COR-L47 (cell line): Measurements from ENCODE around the gene SFI1.

ENCODE experiments used
- DNase-seq: peaks from one replicate; lab custom pipeline; 2025; lab: John Stamatoyannopoulos, UW

SFI1 gene

GRCh38 chr22:31616315-31616980 is 120.1 kb downstream of the SFI1 start:
- DNase-seq: no peak

- DNase-seq: peak; percentile 87
Observed at GRCh38 chr22:31618057-31618456, 121.7 kb downstream of the SFI1 start.

- no peak for DNase-seq
Observed at GRCh38 chr22:31618471-31619176, 122.3 kb downstream of the SFI1 start.

GRCh38 chr22:31619611-31620300 is 123.4 kb downstream of the SFI1 start:
- DNase-seq: no peak

GRCh38 chr22:31620756-31621480 is 124.6 kb downstream of the SFI1 start:
- DNase-seq: no peak

GRCh38 chr22:31621507-31622124 is 125.3 kb downstream of the SFI1 start:
- DNase-seq: no peak

GRCh38 chr22:31622980-31623379 is 126.6 kb downstream of the SFI1 start:
- no peak for DNase-seq

GRCh38 chr22:31623592-31624304 is 127.4 kb downstream of the SFI1 start:
- DNase-seq: no peak

GRCh38 chr22:31625257-31625640 is 128.9 kb downstream of the SFI1 start:
- no peak for DNase-seq

GRCh38 chr22:31625661-31626426 is 129.5 kb downstream of the SFI1 start:
- no peak for DNase-seq

GRCh38 chr22:31626427-31627150 is 130.3 kb downstream of the SFI1 start:
- no peak for DNase-seq

- no peak for DNase-seq
Observed at GRCh38 chr22:31627223-31627731, 130.9 kb downstream of the SFI1 start.

- no peak for DNase-seq
Observed at GRCh38 chr22:31628362-31628761, 132.0 kb downstream of the SFI1 start.

GRCh38 chr22:31628969-31629708 is 132.8 kb downstream of the SFI1 start:
- DNase-seq: no peak

- no peak for DNase-seq
Observed at GRCh38 chr22:31629741-31630184, 133.4 kb downstream of the SFI1 start.

- peak; percentile 88 for DNase-seq
Observed at GRCh38 chr22:31630331-31631329, 134.3 kb downstream of the SFI1 start.

GRCh38 chr22:31631436-31631835 is 135.1 kb downstream of the SFI1 start:
- no peak for DNase-seq
